BLaER1 (cell line): ENCODE measurements around the gene FOXP4.

Source experiments
- H3K27ac ChIP-seq: shearing (Covaris generic); formaldehyde crosslinking; 2 replicates; pipeline ENCODE4 v1.8.1; 2022
- H3K27me3 ChIP-seq: shearing (Covaris generic); formaldehyde crosslinking; 2 replicates; pipeline ENCODE4 v1.8.1; 2022
- H3K36me3 ChIP-seq: shearing (Covaris generic); formaldehyde crosslinking; 2 replicates; pipeline ENCODE4 v1.8.1; 2022
- H3K4me1 ChIP-seq: shearing (Covaris generic); formaldehyde crosslinking; 2 replicates; pipeline ENCODE4 v1.8.1; 2022
- H3K4me2 ChIP-seq: shearing (Covaris generic); formaldehyde crosslinking; 2 replicates; pipeline ENCODE4 v1.8.1; 2022
- H3K4me3 ChIP-seq: shearing (Covaris generic); formaldehyde crosslinking; 2 replicates; pipeline ENCODE4 v1.8.1; 2022
- H3K9ac ChIP-seq: shearing (Covaris generic); formaldehyde crosslinking; 2 replicates; pipeline ENCODE4 v1.8.1; 2022
- H3K9me3 ChIP-seq: shearing (Covaris generic); formaldehyde crosslinking; 2 replicates; pipeline ENCODE4 v1.8.1; 2022
- H4K20me1 ChIP-seq: shearing (Covaris generic); formaldehyde crosslinking; 2 replicates; pipeline ENCODE4 v1.8.1; 2022
- Cebpa-rat ChIP-seq: shearing (Covaris generic); IDR thresholded peaks from 2 replicates; pipeline ENCODE4 v1.8.1; 2022

Gene FOXP4

GRCh38 chr6:41646026-41646795, 100.0 kb downstream of the FOXP4 start:
- peaks cover 45% of the 10 kb centered on the region for H3K4me1 ChIP-seq
- H3K27me3 ChIP-seq: no peaks in the 10 kb centered on the region
- no peak overlapping the region for H3K4me3 ChIP-seq
- TF ChIP-seq Cebpa-rat: no peak
- no peak overlapping the region for H3K9ac ChIP-seq
- no peak overlapping the region for H3K4me2 ChIP-seq
- no peaks in the 10 kb centered on the region for H3K9me3 ChIP-seq
- peak overlapping the region; percentile 71; the same call in 1 of the 2 replicates for H3K27ac ChIP-seq
- H4K20me1 ChIP-seq: peaks cover 84% of the 10 kb centered on the region
- peaks cover 94% of the 10 kb centered on the region for H3K36me3 ChIP-seq

GRCh38 chr6:41647061-41647511, 100.9 kb downstream of the FOXP4 start:
- H3K27ac ChIP-seq: no peak overlapping the region
- no peaks in the 10 kb centered on the region for H3K9me3 ChIP-seq
- H3K4me3 ChIP-seq: no peak overlapping the region
- H3K27me3 ChIP-seq: no peaks in the 10 kb centered on the region
- H3K4me2 ChIP-seq: no peak overlapping the region
- peaks cover 84% of the 10 kb centered on the region for H4K20me1 ChIP-seq
- no peak overlapping the region for H3K9ac ChIP-seq
- H3K4me1 ChIP-seq: peaks cover 36% of the 10 kb centered on the region
- no peak for TF ChIP-seq Cebpa-rat
- H3K36me3 ChIP-seq: peaks cover 94% of the 10 kb centered on the region

GRCh38 chr6:41648070-41648585, 101.9 kb downstream of the FOXP4 start:
- Histone ChIP-seq H3K27ac (peak overlapping the region; percentile 38; the same call in 1 of the 2 replicates), H4K20me1 (peaks cover 82% of the 10 kb centered on the region), H3K4me1 (peaks cover 26% of the 10 kb centered on the region), H3K9me3 (no peaks in the 10 kb centered on the region), H3K9ac (no peak overlapping the region), H3K27me3 (no peaks in the 10 kb centered on the region), H3K4me2 (no peak overlapping the region), H3K36me3 (peaks cover 94% of the 10 kb centered on the region), H3K4me3 (no peak overlapping the region)
- no peak for TF ChIP-seq Cebpa-rat

GRCh38 chr6:41648921-41649320, 102.7 kb downstream of the FOXP4 start:
- Histone ChIP-seq H3K27me3 (no peaks in the 10 kb centered on the region), H3K27ac (peak overlapping the region; percentile 35; the same call in 1 of the 2 replicates), H3K4me3 (no peak overlapping the region), H3K4me2 (no peak overlapping the region), H3K4me1 (peaks cover 19% of the 10 kb centered on the region), H3K9ac (no peak overlapping the region), H3K36me3 (peaks cover 97% of the 10 kb centered on the region), H4K20me1 (peaks cover 81% of the 10 kb centered on the region), H3K9me3 (no peaks in the 10 kb centered on the region)
- no peak for TF ChIP-seq Cebpa-rat

- H4K20me1 ChIP-seq: peaks cover 79% of the 10 kb centered on the region
- H3K4me1 ChIP-seq: peaks cover 16% of the 10 kb centered on the region
- no peak for TF ChIP-seq Cebpa-rat
- no peaks in the 10 kb centered on the region for H3K27me3 ChIP-seq
- H3K4me3 ChIP-seq: no peak overlapping the region
- no peak overlapping the region for H3K9ac ChIP-seq
- H3K4me2 ChIP-seq: no peak overlapping the region
- H3K9me3 ChIP-seq: no peaks in the 10 kb centered on the region
- H3K27ac ChIP-seq: no peak overlapping the region
- H3K36me3 ChIP-seq: peaks cover 95% of the 10 kb centered on the region
Measured at GRCh38 chr6:41649596-41649995, 103.4 kb downstream of the FOXP4 start.

GRCh38 chr6:41650120-41650519, 103.9 kb downstream of the FOXP4 start:
- H3K4me1 ChIP-seq: peaks cover 16% of the 10 kb centered on the region
- H3K9ac ChIP-seq: no peak overlapping the region
- H3K27ac ChIP-seq: no peak overlapping the region
- no peak overlapping the region for H3K4me2 ChIP-seq
- H3K27me3 ChIP-seq: no peaks in the 10 kb centered on the region
- TF ChIP-seq Cebpa-rat: no peak
- H3K36me3 ChIP-seq: peaks cover 95% of the 10 kb centered on the region
- H3K4me3 ChIP-seq: no peak overlapping the region
- no peaks in the 10 kb centered on the region for H3K9me3 ChIP-seq
- H4K20me1 ChIP-seq: peaks cover 79% of the 10 kb centered on the region

- Histone ChIP-seq H3K4me3 (no peak overlapping the region), H3K36me3 (peaks cover 89% of the 10 kb centered on the region), H3K27ac (no peak overlapping the region), H3K9me3 (no peaks in the 10 kb centered on the region), H3K9ac (no peak overlapping the region), H3K27me3 (no peaks in the 10 kb centered on the region), H3K4me1 (peaks cover 22% of the 10 kb centered on the region), H4K20me1 (peaks cover 67% of the 10 kb centered on the region), H3K4me2 (no peak overlapping the region)
- no peak for TF ChIP-seq Cebpa-rat
Measured at GRCh38 chr6:41651246-41651961, 105.2 kb downstream of the FOXP4 start.
